DMS114 treated with DMSO at 0.1 percent for 48 hours (cell line): ENCODE results near the gene PGAM2.
A peak's percentile ranks its signal among the peaks of the same experiment; 100 is the strongest.

Experiments used
- DNase-seq: peaks from one replicate; lab custom pipeline; 2025; ENCODE audit not compliant: unreplicated experiment; lab: John Stamatoyannopoulos, UW

The PGAM2 gene

GRCh38 chr7:44086627-44087026 lies 21.3 kb upstream of the PGAM2 start:
- no peak for DNase-seq

GRCh38 chr7:44085546-44085945 lies 20.2 kb upstream of the PGAM2 start:
- no peak for DNase-seq

- DNase-seq: no peak
Measured at GRCh38 chr7:44084701-44085100, 19.3 kb upstream of the PGAM2 start.

- DNase-seq: no peak
Measured at GRCh38 chr7:44083796-44084195, 18.4 kb upstream of the PGAM2 start.

GRCh38 chr7:44082541-44083207 lies 17.3 kb upstream of the PGAM2 start:
- peak; percentile 99 for DNase-seq

- no peak for DNase-seq
Measured at GRCh38 chr7:44081266-44081748, 15.9 kb upstream of the PGAM2 start.

GRCh38 chr7:44080686-44081265 lies 15.4 kb upstream of the PGAM2 start:
- no peak for DNase-seq

GRCh38 chr7:44080118-44080517 lies 14.8 kb upstream of the PGAM2 start:
- DNase-seq: no peak

GRCh38 chr7:44079331-44080021 lies 14.1 kb upstream of the PGAM2 start:
- DNase-seq: no peak

- no peak for DNase-seq
Measured at GRCh38 chr7:44078521-44078920, 13.2 kb upstream of the PGAM2 start.

GRCh38 chr7:44077681-44078091 lies 12.3 kb upstream of the PGAM2 start:
- no peak for DNase-seq

- DNase-seq: no peak
Measured at GRCh38 chr7:44077061-44077460, 11.7 kb upstream of the PGAM2 start.

GRCh38 chr7:44076101-44076895 lies 10.9 kb upstream of the PGAM2 start:
- no peak for DNase-seq

- DNase-seq: no peak
Measured at GRCh38 chr7:44075296-44076075, 10.1 kb upstream of the PGAM2 start.

- DNase-seq: no peak
Measured at GRCh38 chr7:44074349-44074695, 9.0 kb upstream of the PGAM2 start.

GRCh38 chr7:44073664-44074348 lies 8.4 kb upstream of the PGAM2 start:
- DNase-seq: no peak

- DNase-seq: peak; percentile 62
Measured at GRCh38 chr7:44072364-44073231, 7.2 kb upstream of the PGAM2 start.

GRCh38 chr7:44071726-44072363 lies 6.5 kb upstream of the PGAM2 start:
- no peak for DNase-seq

GRCh38 chr7:44068054-44068453 lies 2.7 kb upstream of the PGAM2 start:
- no peak for DNase-seq
